Measurements from ENCODE around the gene DOC2A. TPM values are rescaled to one million over a fixed set of nuclear protein-coding genes. Genes with fewer than 3 reads are reported as not detected.

DOC2A gene
- total and polyA plus RNA-seq, 2 of the 4 experiments (the other 2 are of a cell fraction), result under 0.01 to 0.48 TPM

DNA sequence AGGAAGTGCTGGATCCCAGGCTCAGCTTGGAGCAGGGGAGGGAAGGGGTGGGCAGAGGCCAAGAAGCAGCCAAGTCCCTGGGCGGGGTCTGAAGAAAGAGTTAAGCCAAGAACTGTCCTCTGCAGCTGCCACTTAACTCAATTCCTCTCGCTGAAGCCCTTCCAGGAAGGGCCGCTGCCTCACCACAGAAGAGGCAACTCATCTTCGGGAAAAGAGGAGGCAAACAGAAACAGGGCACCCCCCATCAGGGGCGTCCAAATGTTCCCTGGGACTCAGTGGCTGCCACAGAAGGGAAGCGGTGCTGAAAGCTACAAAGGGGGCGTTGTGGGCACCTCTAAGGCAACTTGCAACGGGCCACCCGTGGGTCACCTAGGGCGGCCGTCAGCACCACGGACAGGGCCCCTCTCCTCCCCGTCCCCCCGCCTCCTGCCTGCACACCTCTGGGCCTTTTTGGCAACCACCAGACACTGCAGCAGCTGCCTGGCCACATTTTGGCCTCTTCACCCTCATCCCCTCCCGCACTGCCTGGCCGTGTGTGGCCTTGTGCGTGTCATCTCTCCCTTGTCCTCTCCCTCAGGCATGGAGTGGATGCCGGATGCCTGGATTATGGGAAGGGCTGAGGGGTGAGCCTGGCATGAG, 17.7 kb upstream of the DOC2A start:
- no peak overlapping the region for H4K5ac ChIP-seq (ENCODE audit: low read depth, low read length)
- H3K9ac ChIP-seq (ENCODE audit: low read depth, low read length), result no peak overlapping the region
- 5% methylated on average over 8 of the region's 18 CpGs; no CpG with 5 or more reads in 1 of the 2 experiments for WGBS, 2 experiments (ENCODE audit: extremely low coverage in 2 of 2, insufficient read length in 1 of 2)
- no peak overlapping the region for H4K91ac ChIP-seq (ENCODE audit: insufficient read depth, low read depth, low read length)
- no peaks in the 10 kb centered on the region for H3K79me1 ChIP-seq (ENCODE audit: low read depth in 1 of 2, low read length in 2 of 2)
- no peak overlapping the region for H2AK5ac ChIP-seq (ENCODE audit: low read depth, low read length)
- no peaks in the 10 kb centered on the region for H3K36me3 ChIP-seq (ENCODE audit: control insufficient read depth, insufficient read depth, low read length)
- H3K4ac ChIP-seq (ENCODE audit: low read depth, low read length), result no peak overlapping the region
- no peak overlapping the region for H2BK20ac ChIP-seq (ENCODE audit: low read depth, low read length)
- no peak overlapping the region for H3K27ac ChIP-seq (ENCODE audit: insufficient read depth, low read length)
- dilution Hi-C loops (cut with HindIII; ENCODE audit: low sequenced_read_pairs, unreplicated experiment) (no loop called here), in situ Hi-C loops (cut with MboI; ENCODE audit: low sequenced_read_pairs) (loop anchor here (10.0 kb wide), 1 partner anchor 334 kb away; no protein-coding TSS in a partner anchor), intact Hi-C loops (cut with micrococcal nuclease) (no loop called here)
- H3K56ac ChIP-seq (ENCODE audit: extremely low read depth, insufficient read depth, low read length), result no peak overlapping the region
- no peak overlapping the region for H2BK120ac ChIP-seq (ENCODE audit: low read depth, low read length)
- H3K9me1 ChIP-seq (ENCODE audit: insufficient read depth, low read length), result no peaks in the 10 kb centered on the region
- ChIA-PET POLR2A (ENCODE audit: unreplicated experiment) (no interaction called here), CTCF (no interaction called here)
- no peak overlapping the region for H3K23ac ChIP-seq (ENCODE audit: low read depth, low read length)
- H3K18ac ChIP-seq (ENCODE audit: low read depth, low read length), result no peak overlapping the region
- DNase-seq, result no peak
- no peak overlapping the region for H3K4me3 ChIP-seq (ENCODE audit: insufficient read depth, low read depth, low read length)
- peaks cover 70% of the 10 kb centered on the region for H3K27me3 ChIP-seq (ENCODE audit: control insufficient read depth, insufficient read depth, low read length)
- no peak overlapping the region for H2BK5ac ChIP-seq (ENCODE audit: low read depth, low read length, poor library complexity, severe bottlenecking)
- TF ChIP-seq CHD1 (IDR thresholded peaks at IDR 0.05; ENCODE audit: low read depth, low read length), result no peak
- no peak for TF ChIP-seq CTCF (conservative IDR thresholded peaks at IDR 0.05; ENCODE audit: low read depth, low read length)
- TF ChIP-seq FOS (IDR thresholded peaks at IDR 0.05; ENCODE audit: low read depth, low read length), result no peak
- TF ChIP-seq MXI1 (IDR thresholded peaks at IDR 0.05; ENCODE audit: borderline replicate concordance, low read depth, low read length), result no peak
- no peak for TF ChIP-seq MAZ (IDR thresholded peaks at IDR 0.05; ENCODE audit: borderline replicate concordance, low read depth, low read length)
- TF ChIP-seq MAFK (IDR thresholded peaks at IDR 0.05; ENCODE audit: low read depth, low read length), result no peak
- TF ChIP-seq CEBPB (IDR thresholded peaks at IDR 0.05; ENCODE audit: low read depth, low read length), result no peak
- TF ChIP-seq NFE2L2 (IDR thresholded peaks at IDR 0.05; ENCODE audit: low read depth, low read length), result no peak
- TF ChIP-seq BHLHE40 (IDR thresholded peaks at IDR 0.05; ENCODE audit: low read depth, low read length), result no peak
- no peak for TF ChIP-seq RCOR1 (IDR thresholded peaks at IDR 0.05; ENCODE audit: insufficient replicate concordance, low read length)
- no peak for TF ChIP-seq RFX5 (IDR thresholded peaks at IDR 0.05; ENCODE audit: low read depth, low read length)
- TF ChIP-seq USF2 (IDR thresholded peaks at IDR 0.05; ENCODE audit: low read depth, low read length), result no peak
- TF ChIP-seq ELK1 (IDR thresholded peaks at IDR 0.05; ENCODE audit: borderline replicate concordance, low read depth, low read length), result no peak
- no TSS peak for BruUV-seq (replicated peaks)
- H3K9me3 ChIP-seq (ENCODE audit: control insufficient read depth, insufficient read depth, low read length), result no peaks in the 10 kb centered on the region
- H3K4me2 ChIP-seq (ENCODE audit: low read depth, low read length), result no peak overlapping the region
- H4K8ac ChIP-seq (ENCODE audit: low read depth in 2 of 2, low read length in 2 of 2), result no peak overlapping the region
- peak overlapping the region; percentile 42 for H2AK9ac ChIP-seq (replicated peaks; ENCODE audit: low read depth, low read length, poor library complexity)
- H4K20me1 ChIP-seq (ENCODE audit: insufficient read depth, low read length), result peaks cover 9% of the 10 kb centered on the region; the same call in 1 of the 2 replicates
- peak; percentile 60 for ATAC-seq (ENCODE audit: low read depth)
- H2AFZ ChIP-seq (replicated peaks; ENCODE audit: low read length, poor library complexity), result no peak overlapping the region
- H3K14ac ChIP-seq (replicated peaks; ENCODE audit: low read depth, low read length), result no peak overlapping the region
- no peaks in the 10 kb centered on the region for H3K4me1 ChIP-seq (ENCODE audit: control insufficient read depth, insufficient read depth, low read length)
- no peak overlapping the region for H2BK15ac ChIP-seq (ENCODE audit: low read depth, low read length)

Measured in IMR-90 (cell line).